PC-3 (cell line): ENCODE data around the gene FGF23. TPM values are rescaled to one million over a fixed set of nuclear protein-coding genes. Genes with fewer than 3 reads are reported as not detected.

ENCODE experiments used
- ATAC-seq: fragments of 200-7000 bp; cut with Tn5 transposase; 2 replicates; pipeline ENCODE4 v1.9.1; 2020; ENCODE audit warnings: mild to moderate bottlenecking, moderate library complexity
- BruUV-seq: library from RNA; stranded (reverse); fragments of 400-500 nt; replicated peaks from 2 replicates; lab custom pipeline; 2021; lab: Mats Ljungman, UMichigan
- CTCF ChIA-PET: fragments of 300-600 bp; sonication (Branson Sonifier 250); formaldehyde crosslinking; loops from one replicate; lab custom pipeline; 2022; ENCODE audit warnings: antibody characterized with exemption; lab: Charles Lee
- POLR2A ChIA-PET: fragments of 300-600 bp; sonication (Branson Sonifier 250); formaldehyde crosslinking; loops from one replicate; lab custom pipeline; 2022; ENCODE audit warnings: antibody characterized with exemption; ENCODE audit not compliant: unreplicated experiment; lab: Charles Lee
- DNase-seq: peaks from one replicate; pipeline ENCODE4 v3.0.0-alpha.2; 2015
- H2AFZ ChIP-seq: fragments of 300-600 bp; sonication (generic); 2 replicates; pipeline ENCODE4 v1.6.0; 2016; ENCODE audit warnings: antibody characterized with exemption, low read length
- H3F3A ChIP-seq: fragments of 300-600 bp; sonication (generic); one replicate; pipeline ENCODE4 v1.6.0; 2017; ENCODE audit warnings: antibody characterized with exemption, low read length, control low read depth, mild to moderate bottlenecking; ENCODE audit not compliant: unreplicated experiment
- H3K27ac ChIP-seq: fragments of 300-600 bp; sonication (generic); 2 replicates; pipeline ENCODE4 v1.5.1; 2016; ENCODE audit warnings: mild to moderate bottlenecking, low read length
- H3K27me3 ChIP-seq: fragments of 300-600 bp; sonication (generic); 2 replicates; pipeline ENCODE4 v1.6.1; 2016; ENCODE audit warnings: low read length, mixed read lengths
- H3K36me3 ChIP-seq: fragments of 300-600 bp; sonication (generic); 2 replicates; pipeline ENCODE4 v1.6.1; 2016; ENCODE audit warnings: low read depth, mixed run types, low read length, mixed read lengths
- H3K4me1 ChIP-seq: fragments of 300-600 bp; sonication (generic); 2 replicates; pipeline ENCODE4 v1.5.1; 2016; ENCODE audit warnings: low read length; ENCODE audit not compliant: insufficient read depth
- H3K4me2 ChIP-seq: fragments of 300-600 bp; sonication (generic); 2 replicates; pipeline ENCODE4 v1.6.0; 2016; ENCODE audit warnings: low read length
- H3K4me3 ChIP-seq: fragments of 300-600 bp; sonication (generic); 2 replicates; pipeline ENCODE4 v1.5.1; 2016; ENCODE audit warnings: mild to moderate bottlenecking, low read length, mixed read lengths
- H3K79me2 ChIP-seq: fragments of 300-600 bp; sonication (generic); 2 replicates; pipeline ENCODE4 v1.6.1; 2017; ENCODE audit warnings: low read length, mixed read lengths
- H3K9ac ChIP-seq: fragments of 300-600 bp; sonication (generic); 2 replicates; pipeline ENCODE4 v1.6.0; 2016; ENCODE audit warnings: mild to moderate bottlenecking, low read length
- H3K9me2 ChIP-seq: fragments of 300-600 bp; sonication (generic); replicated peaks from 2 replicates; pipeline ENCODE4 v1.6.1; 2016; ENCODE audit warnings: mixed run types, low read length, mixed read lengths
- H3K9me3 ChIP-seq: fragments of 300-600 bp; sonication (generic); 2 replicates; pipeline ENCODE4 v1.6.1; 2016; ENCODE audit warnings: low read length, mixed read lengths
- H4K20me1 ChIP-seq: fragments of 300-600 bp; sonication (generic); 2 replicates; pipeline ENCODE4 v1.6.1; 2016; ENCODE audit warnings: low read length, mixed read lengths
- CTCF ChIP-seq: fragments of 300-600 bp; sonication (generic); conservative IDR thresholded peaks from 2 replicates; pipeline ENCODE4 v1.5.1; 2017; ENCODE audit warnings: antibody characterized with exemption, low read depth, mild to moderate bottlenecking, low read length
- EZH2 ChIP-seq: fragments of 300-600 bp; sonication (generic); IDR thresholded peaks from one replicate; pipeline ENCODE4 v1.6.1; 2017; ENCODE audit warnings: antibody characterized with exemption, mild to moderate bottlenecking, low read length; ENCODE audit not compliant: unreplicated experiment
- EZH2phosphoT487 ChIP-seq: fragments of 300-600 bp; sonication (generic); IDR thresholded peaks from 2 replicates; pipeline ENCODE4 v1.6.1; 2018; ENCODE audit warnings: mild to moderate bottlenecking, antibody characterized with exemption, low read length, borderline replicate concordance
- intact Hi-C: fragments of 100-400 bp; cut with micrococcal nuclease; formaldehyde crosslinking; loops from 2 replicates; pipeline ENCODE4 v1.9.0; 2023
- total RNA-seq: library from RNA; depleted of rRNA; stranded (reverse); fragments of >200 nt; gene quantifications from 2 replicates; pipeline ENCODE4 v1.2.3, GENCODE V29; 2014

Gene FGF23
- total RNA-seq, 1 experiment from 2014 or later = not detected

- no TSS peak for BruUV-seq
- no peak overlapping the region for H3K9ac ChIP-seq
- no peak overlapping the region for H3K4me2 ChIP-seq
- no peak overlapping the region for H3K27ac ChIP-seq
- H3K9me3 ChIP-seq = no peaks in the 10 kb centered on the region
- DNase-seq (no peak), ATAC-seq (no peak)
- ChIA-PET POLR2A (no interaction called here), CTCF (no interaction called here)
- no peak for TF ChIP-seq CTCF
- TF ChIP-seq EZH2 = no peak
- no peak for TF ChIP-seq EZH2phosphoT487
- H4K20me1 ChIP-seq = no peaks in the 10 kb centered on the region
- H3K4me3 ChIP-seq = no peak overlapping the region
- H3F3A ChIP-seq = no peaks in the 10 kb centered on the region
- peaks cover 46% of the 10 kb centered on the region for H3K27me3 ChIP-seq
- H3K36me3 ChIP-seq = no peaks in the 10 kb centered on the region
- no peak overlapping the region for H2AFZ ChIP-seq
- intact Hi-C loops = no loop called here
- no peaks in the 10 kb centered on the region for H3K79me2 ChIP-seq
- no peaks in the 10 kb centered on the region for H3K4me1 ChIP-seq
- H3K9me2 ChIP-seq = no peaks in the 10 kb centered on the region
These were observed 39.4 kb upstream of the FGF23 start for GRCh38 chr12:4418913-4419312.

- Histone ChIP-seq H3K27ac (no peak overlapping the region), H4K20me1 (no peaks in the 10 kb centered on the region), H3K79me2 (no peaks in the 10 kb centered on the region), H3K9me3 (no peaks in the 10 kb centered on the region), H3K27me3 (peaks cover 52% of the 10 kb centered on the region), H3K9me2 (no peaks in the 10 kb centered on the region), H3K9ac (no peak overlapping the region), H3K4me1 (no peaks in the 10 kb centered on the region), H3K36me3 (no peaks in the 10 kb centered on the region), H3K4me3 (no peak overlapping the region), H3F3A (no peaks in the 10 kb centered on the region), H2AFZ (no peak overlapping the region), H3K4me2 (no peak overlapping the region)
- TF ChIP-seq CTCF (no peak), EZH2 (no peak), EZH2phosphoT487 (no peak)
- ChIA-PET CTCF (no interaction called here), POLR2A (no interaction called here)
- no TSS peak for BruUV-seq
- DNase-seq (no peak), ATAC-seq (no peak)
- intact Hi-C loops = no loop called here
These were observed 38.4 kb upstream of the FGF23 start for GRCh38 chr12:4417936-4418335.

- intact Hi-C loops = no loop called here
- DNase-seq (no peak), ATAC-seq (no peak)
- Histone ChIP-seq H3K4me3 (no peak overlapping the region), H4K20me1 (no peaks in the 10 kb centered on the region), H3K36me3 (no peaks in the 10 kb centered on the region), H3K79me2 (no peaks in the 10 kb centered on the region), H3K9me3 (no peaks in the 10 kb centered on the region), H3K4me2 (no peak overlapping the region), H3K27ac (no peak overlapping the region), H3K9ac (no peak overlapping the region), H3K9me2 (no peaks in the 10 kb centered on the region), H3K27me3 (peaks cover 57% of the 10 kb centered on the region), H3F3A (no peaks in the 10 kb centered on the region), H2AFZ (no peak overlapping the region), H3K4me1 (no peaks in the 10 kb centered on the region)
- POLR2A ChIA-PET = no interaction called here
- CTCF ChIA-PET = no interaction called here
- TF ChIP-seq EZH2phosphoT487 (no peak), EZH2 (no peak), CTCF (no peak)
- BruUV-seq = no TSS peak
These were observed 37.9 kb upstream of the FGF23 start for GRCh38 chr12:4417455-4417854.
